Fibroblast of mammary gland (primary cell): ENCODE measurements around the gene SERTAD1.

ENCODE experiments used
- DNase-seq: peaks from one replicate; pipeline ENCODE4 v3.0.0-alpha.2; 2010; ENCODE audit warnings: low read depth
- H3K4me3 ChIP-seq: 2 replicates; pipeline ENCODE4 v1.5.1; 2011; ENCODE audit warnings: low read depth, mild to moderate bottlenecking, low read length, moderate library complexity; ENCODE audit not compliant: control insufficient read depth
- CTCF ChIP-seq: conservative IDR thresholded peaks from 2 replicates; pipeline ENCODE4 v1.5.1; 2011; ENCODE audit warnings: low read depth, low read length, inconsistent platforms; ENCODE audit not compliant: control insufficient read depth, insufficient read depth

Gene SERTAD1

DNA sequence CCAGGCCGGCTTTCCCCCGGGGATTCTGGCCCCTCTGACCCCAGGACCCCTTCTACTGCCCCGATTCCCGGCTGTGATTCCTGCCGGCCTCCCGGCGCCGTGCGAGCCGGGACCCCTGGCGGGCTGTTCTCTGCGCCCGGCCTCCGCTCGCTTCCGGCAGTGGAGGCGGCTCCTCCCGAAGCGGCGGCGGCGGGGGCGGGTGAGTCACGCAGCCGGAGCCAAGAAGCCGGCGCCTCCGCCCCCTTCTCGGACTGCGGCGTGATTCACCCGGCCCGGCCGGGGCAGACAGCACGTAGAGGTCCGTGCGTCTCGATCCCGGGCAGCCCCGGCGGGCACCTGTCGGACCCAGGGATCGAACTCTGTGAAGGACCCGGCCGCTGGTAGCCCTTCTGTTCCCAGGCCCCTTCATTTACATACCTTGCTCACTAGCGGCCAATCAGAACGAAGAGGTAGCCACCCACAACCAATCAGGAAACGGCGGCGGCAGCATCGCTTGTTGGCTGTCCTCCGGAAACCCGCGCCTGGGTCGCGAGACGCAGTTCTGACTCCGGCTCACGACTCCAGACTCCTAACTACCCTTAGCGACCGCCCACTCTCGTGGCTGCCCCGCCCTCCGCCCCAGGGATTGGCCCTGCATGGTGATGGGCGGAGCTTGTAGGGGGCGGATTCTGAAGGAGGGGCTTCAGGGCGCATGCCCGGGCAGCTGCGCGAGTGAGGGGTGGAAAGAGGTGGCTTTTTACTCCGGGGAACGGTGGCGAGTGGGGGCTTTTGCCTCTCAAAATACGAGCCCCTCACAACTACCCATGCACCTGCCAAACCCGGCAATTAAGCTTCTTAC, at the start of gene SERTAD1:
SERTAD1 (minus strand) TSS at position 543 of the 838 bp plus-strand sequence. CDS start 2,446 bp downstream, outside the sequence.
- peak; percentile 27 for TF ChIP-seq CTCF
- H3K4me3 ChIP-seq = peak within 1 kb of the TSS; percentile 93
- peak; percentile 98 for DNase-seq

- no peak for DNase-seq
- H3K4me3 ChIP-seq = no peak overlapping the region
- no peak for TF ChIP-seq CTCF
These were observed 48.9 kb upstream of the SERTAD1 start for GRCh38 chr19:40474737-40475136.

DNA sequence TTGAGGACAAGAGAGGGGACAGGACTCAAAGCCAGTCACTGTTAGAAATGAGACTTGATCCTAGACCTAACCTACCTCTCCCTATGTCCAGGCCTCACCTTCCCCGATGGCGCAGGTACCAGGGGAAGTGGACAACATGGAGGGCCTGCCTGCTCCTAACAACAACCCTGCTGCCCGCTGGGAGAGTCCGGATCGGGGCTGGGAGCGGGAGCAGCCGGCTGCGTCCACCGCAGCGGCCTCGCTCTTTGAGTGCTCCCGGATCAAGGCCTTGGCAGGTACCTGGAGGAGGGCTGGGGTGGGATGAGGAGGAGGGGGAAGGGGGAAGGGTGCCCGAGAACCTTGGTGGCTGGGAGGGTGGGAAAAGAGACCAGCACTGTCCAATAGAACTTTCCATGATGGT, 46.7 kb upstream of the SERTAD1 start:
- DNase-seq = no peak
- TF ChIP-seq CTCF = no peak
- no peak overlapping the region for H3K4me3 ChIP-seq

DNA sequence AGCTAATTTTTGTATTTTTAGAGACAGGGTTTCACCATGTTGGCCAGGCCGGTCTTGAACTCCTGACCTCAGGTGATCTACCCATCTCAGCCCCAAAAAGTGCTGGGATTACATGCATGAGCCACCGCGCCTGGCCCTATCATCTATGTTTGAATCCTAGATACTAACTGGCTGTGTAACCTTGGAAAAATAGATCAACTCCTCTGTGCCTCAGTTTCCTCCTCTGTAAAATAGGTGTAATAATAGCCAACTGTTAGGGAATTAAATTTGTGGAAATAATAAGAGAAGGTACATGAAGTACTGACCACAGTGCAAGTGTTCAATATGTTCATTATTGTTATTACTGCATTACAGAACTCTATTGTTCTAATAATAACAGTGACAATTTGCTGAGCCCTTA, 45.3 kb upstream of the SERTAD1 start:
- H3K4me3 ChIP-seq = no peak overlapping the region
- DNase-seq = no peak
- TF ChIP-seq CTCF = no peak

GRCh38 chr19:40469011-40469410, 43.2 kb upstream of the SERTAD1 start:
- no peak overlapping the region for H3K4me3 ChIP-seq
- no peak for DNase-seq
- no peak for TF ChIP-seq CTCF

GRCh38 chr19:40466985-40467734, 41.4 kb upstream of the SERTAD1 start, which contains the start of gene SPTBN4:
Gene SPTBN4, plus strand, starts transcription at chr19:40467001. Its CDS starts 5,621 bp downstream, at chr19:40472622.
- no peak for TF ChIP-seq CTCF
- DNase-seq = no peak
- peak within 1 kb of the TSS; percentile 32 for H3K4me3 ChIP-seq
